Measurements from ENCODE around the gene FCGBP. TPM values are rescaled to one million over a fixed set of nuclear protein-coding genes. Genes with fewer than 3 reads are reported as not detected.

Gene FCGBP
- total RNA-seq, 6 experiments from 2014 or later = 0.02 to 0.83 (median 0.18) TPM

DNA sequence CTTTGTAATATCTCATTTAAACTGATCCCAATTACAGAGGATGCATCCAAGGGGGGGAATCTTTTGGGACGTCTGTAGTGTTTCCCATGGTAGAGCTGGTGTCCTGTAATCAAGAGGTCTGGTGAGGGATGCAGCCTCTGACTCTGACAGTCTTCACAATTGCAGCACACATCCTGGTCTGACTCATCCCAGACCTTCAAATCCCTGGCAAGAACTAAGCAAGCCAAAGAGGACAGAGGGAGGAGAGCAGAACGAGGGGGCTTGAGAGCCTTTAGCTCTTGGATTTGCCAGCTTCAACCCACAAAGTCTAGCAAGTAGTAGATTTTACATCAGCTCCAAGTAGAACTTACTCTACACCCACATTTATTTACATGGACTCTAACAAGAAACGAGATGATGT lies 17.3 kb upstream of the FCGBP start:
- TF ChIP-seq, protein P1, sequence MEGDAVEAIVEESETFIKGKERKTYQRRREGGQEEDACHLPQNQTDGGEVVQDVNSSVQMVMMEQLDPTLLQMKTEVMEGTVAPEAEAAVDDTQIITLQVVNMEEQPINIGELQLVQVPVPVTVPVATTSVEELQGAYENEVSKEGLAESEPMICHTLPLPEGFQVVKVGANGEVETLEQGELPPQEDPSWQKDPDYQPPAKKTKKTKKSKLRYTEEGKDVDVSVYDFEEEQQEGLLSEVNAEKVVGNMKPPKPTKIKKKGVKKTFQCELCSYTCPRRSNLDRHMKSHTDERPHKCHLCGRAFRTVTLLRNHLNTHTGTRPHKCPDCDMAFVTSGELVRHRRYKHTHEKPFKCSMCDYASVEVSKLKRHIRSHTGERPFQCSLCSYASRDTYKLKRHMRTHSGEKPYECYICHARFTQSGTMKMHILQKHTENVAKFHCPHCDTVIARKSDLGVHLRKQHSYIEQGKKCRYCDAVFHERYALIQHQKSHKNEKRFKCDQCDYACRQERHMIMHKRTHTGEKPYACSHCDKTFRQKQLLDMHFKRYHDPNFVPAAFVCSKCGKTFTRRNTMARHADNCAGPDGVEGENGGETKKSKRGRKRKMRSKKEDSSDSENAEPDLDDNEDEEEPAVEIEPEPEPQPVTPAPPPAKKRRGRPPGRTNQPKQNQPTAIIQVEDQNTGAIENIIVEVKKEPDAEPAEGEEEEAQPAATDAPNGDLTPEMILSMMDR (IDR thresholded peaks at IDR 0.05) = no peak
- Mint-ChIP-seq H3K9me3 (no peaks in the 10 kb centered on the region), H3K4me3 (no peak overlapping the region), H3K36me3 (ENCODE audit: low read depth) (no peaks in the 10 kb centered on the region), H3K27me3 (ENCODE audit: insufficient read depth) (peaks cover 1% of the 10 kb centered on the region), H3K27ac (no peak overlapping the region), H3K4me1 (ENCODE audit: low read depth) (peaks cover 8% of the 10 kb centered on the region)
- DNase-seq = peak; percentile 28

DNA sequence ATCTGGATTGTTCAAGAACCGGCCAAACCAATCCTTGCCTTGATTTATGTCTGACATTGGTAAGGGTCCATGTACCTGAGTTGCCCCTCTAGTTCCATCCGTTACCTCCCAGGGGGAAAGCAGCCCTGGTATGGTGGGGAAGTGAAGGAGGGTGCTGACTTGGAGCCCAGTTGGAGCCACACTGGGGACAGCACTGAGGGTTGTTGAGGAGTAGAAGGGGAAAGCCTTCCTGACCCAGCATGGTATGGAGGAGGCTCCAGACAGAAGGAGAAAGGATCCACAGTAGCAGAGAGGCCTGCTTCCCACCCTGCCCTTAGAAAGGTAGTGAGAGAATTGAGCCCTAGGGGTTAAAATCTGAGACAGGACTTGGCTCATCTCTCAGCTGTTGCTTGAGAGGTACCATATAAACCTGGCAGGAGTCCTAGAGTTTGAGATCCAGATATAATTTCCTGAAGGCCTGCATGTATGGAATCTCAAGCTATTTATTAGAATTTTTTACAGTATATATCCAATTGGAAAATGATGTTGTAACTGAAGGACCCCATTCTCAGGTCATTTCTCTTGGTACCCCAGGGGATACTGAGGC lies 16.7 kb upstream of the FCGBP start:
- no peak overlapping the region for H3K27ac Mint-ChIP-seq
- no peak for DNase-seq
- TF ChIP-seq, protein P1 (IDR thresholded peaks at IDR 0.05) = no peak
- H3K4me1 Mint-ChIP-seq (ENCODE audit: low read depth) = peaks cover 8% of the 10 kb centered on the region
- peaks cover 1% of the 10 kb centered on the region for H3K27me3 Mint-ChIP-seq (ENCODE audit: insufficient read depth)
- H3K9me3 Mint-ChIP-seq = no peaks in the 10 kb centered on the region
- H3K4me3 Mint-ChIP-seq = no peak overlapping the region
- no peaks in the 10 kb centered on the region for H3K36me3 Mint-ChIP-seq (ENCODE audit: low read depth)

DNA sequence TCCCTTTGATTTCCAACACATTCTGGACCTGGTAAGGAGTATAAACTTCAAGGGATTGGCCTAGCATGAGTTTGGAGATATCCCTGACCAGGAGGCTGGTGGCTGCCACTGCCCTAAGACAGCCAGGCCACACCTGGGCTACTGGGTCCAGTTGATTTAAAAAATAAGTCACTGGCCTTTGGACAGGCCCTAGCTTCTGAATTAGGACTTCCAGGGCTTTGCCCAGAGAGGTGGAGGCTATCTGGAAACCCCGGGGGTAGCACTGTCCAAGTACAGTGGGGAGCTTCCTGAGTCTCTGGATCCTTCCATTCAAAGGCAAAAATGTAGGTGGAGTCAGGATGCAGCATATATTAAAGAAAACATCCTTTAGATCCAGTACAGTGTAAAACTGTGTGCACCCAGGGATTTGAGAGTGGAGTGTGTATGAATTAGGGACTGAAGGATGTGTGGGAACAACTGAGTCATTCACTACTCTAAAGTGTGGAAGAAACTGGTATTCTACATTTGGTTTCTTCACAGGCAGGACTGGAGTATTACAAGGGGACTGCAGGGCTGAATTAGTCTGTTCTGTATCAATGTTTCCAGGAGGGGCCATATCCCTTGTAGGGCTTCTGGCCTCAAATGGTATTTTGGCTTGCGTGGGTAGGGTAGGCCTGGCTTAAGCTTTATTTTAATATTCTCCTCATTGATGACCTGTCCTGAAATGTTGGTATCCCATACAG lies 14.8 kb upstream of the FCGBP start:
- no peaks in the 10 kb centered on the region for H3K9me3 Mint-ChIP-seq
- H3K27ac Mint-ChIP-seq = no peak overlapping the region
- no peak for DNase-seq
- peaks cover 8% of the 10 kb centered on the region for H3K4me1 Mint-ChIP-seq (ENCODE audit: low read depth)
- no peak overlapping the region for H3K4me3 Mint-ChIP-seq
- peaks cover 1% of the 10 kb centered on the region for H3K27me3 Mint-ChIP-seq (ENCODE audit: insufficient read depth)
- H3K36me3 Mint-ChIP-seq (ENCODE audit: low read depth) = no peaks in the 10 kb centered on the region
- TF ChIP-seq, protein P1 (IDR thresholded peaks at IDR 0.05) = no peak

DNA sequence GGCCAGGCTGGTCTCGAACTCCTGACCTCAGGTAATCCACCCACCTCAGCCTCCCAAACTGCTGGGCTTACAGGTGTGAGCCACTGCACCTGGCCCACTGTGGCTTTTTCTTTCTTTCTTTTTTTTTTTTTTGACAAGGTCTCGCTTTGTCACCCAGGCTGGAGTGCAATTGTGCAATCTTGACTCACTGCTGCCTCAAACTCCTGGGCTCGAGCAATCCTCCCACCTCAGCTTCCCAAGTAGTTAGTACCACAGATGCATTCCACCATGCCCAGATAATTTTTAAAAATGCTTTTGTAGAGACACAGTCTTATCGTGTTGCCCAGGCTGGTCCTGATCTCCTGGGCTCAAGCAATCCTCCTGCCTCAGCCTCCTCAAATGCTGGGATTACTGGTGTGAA lies 12.1 kb upstream of the FCGBP start:
- Mint-ChIP-seq H3K9me3 (no peaks in the 10 kb centered on the region), H3K4me1 (ENCODE audit: low read depth) (peaks cover 3% of the 10 kb centered on the region), H3K4me3 (no peak overlapping the region), H3K36me3 (ENCODE audit: low read depth) (no peaks in the 10 kb centered on the region), H3K27me3 (ENCODE audit: insufficient read depth) (peaks cover 6% of the 10 kb centered on the region), H3K27ac (no peak overlapping the region)
- no peak for DNase-seq
- TF ChIP-seq, protein P1 (IDR thresholded peaks at IDR 0.05) = no peak

DNA sequence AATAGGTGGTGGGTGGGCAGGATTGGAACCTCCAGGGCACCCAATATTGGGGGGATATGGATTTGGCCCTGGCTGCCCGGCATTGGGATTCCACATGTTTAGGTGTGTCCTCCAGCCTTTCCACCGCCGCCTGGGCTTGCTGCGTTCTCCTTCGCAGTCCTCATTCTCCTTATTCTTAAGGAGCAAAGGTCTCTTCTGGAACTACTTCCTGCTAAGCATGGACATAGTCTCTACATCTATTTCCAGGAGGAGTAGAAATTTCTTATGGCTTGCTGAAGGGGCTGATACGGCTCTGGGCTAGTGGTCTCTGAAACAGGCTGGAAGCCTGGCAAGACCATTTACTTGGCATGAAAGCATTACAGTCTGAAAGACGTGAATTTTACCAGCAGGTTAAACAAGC lies 9.2 kb upstream of the FCGBP start:
- no peak for DNase-seq
- TF ChIP-seq, protein P1 (IDR thresholded peaks at IDR 0.05) = no peak
- Mint-ChIP-seq H3K4me3 (no peak overlapping the region), H3K9me3 (no peaks in the 10 kb centered on the region), H3K4me1 (ENCODE audit: low read depth) (no peaks in the 10 kb centered on the region), H3K27ac (no peak overlapping the region), H3K36me3 (ENCODE audit: low read depth) (no peaks in the 10 kb centered on the region), H3K27me3 (ENCODE audit: insufficient read depth) (peaks cover 13% of the 10 kb centered on the region)

Data from HFFc6 (cell line).